ENCODE measurements around the gene WEE1.
"Not testable (repeated sequence)": the region's sequence is repeated elsewhere in the genome, so short reads cannot be mapped to it uniquely, and the experiment has no call there.

Gene WEE1

DNA sequence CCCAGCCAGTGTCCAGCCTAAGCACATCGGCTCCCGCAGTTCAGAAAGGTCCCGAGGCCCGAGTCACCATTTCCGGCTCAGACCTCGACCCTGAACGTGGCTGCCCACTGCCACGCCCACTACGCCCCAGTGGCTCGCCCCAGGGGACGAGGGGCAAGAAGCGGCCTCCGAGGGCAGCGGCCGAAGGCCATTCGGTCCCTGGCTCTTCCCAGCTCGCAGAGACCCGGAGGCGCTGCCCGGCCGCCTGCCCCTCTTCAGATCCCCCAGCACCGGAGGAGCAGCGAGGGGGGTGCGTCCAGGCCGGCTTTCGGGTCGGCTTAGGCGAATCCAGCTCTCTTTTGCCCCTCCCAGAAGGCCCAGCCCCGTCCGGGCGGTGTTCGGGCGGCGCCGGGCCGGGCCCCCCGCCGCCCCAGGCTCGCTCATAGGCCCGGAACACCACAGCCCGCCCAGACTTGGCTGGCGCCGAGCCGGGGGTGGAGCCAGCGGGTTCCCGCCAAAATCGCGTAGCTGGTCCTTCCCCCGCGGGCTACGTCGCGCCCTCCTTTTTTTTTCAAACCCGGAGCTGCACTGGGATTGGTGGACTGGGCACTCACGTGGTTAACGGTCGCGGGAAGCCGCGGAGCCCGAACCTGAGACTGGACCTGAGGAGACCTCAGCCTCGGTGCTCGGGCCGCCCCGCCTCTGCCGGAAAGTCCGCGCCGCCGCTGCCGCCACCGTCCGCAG is at the start of gene WEE1:
Gene WEE1, plus strand, starts transcription at position 619 of the 723 bp plus-strand sequence. CDS start 264 bp downstream, outside the sequence.
- DNase-seq, result peak; percentile 99

DNA sequence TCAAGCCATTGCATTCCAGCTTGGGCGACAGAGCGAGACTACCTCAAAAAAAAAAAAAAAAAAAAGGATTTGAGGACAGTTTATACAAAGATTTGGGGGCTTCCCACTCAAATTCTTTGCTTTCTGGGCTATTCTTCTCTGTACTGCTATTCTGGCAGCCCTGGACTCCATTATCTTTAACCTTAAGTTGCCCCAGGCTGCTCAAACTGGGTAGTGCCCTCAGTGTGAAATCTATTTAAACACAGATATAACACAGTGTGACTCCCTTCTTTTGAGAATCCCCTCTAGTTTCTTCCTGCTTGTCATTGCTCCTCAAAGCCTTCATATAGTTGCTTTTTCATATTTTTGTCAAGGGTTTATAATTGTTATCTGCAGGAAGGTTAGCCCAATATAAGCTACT is 49.5 kb upstream of the WEE1 start:
- DNase-seq, result no peak

DNA sequence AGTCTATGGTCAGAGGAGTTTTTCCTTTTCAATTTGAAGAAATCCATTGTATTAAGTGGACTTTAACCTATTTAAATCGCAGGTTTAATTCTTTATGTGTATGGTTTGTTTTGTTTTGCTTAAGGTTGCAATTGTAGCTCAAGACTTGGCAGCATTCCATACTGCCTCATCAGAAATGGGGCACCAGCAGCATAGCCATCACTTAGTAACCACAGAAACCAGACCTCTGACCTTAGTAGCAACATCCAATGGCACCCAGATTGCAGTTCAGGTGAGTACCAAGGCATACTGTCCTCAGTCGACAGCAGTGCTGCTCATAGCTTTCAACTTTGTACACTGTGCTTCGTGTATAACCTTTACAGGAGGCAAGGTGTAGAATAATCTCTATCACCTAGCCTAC is 48.4 kb upstream of the WEE1 start:
- DNase-seq, result no peak

DNA sequence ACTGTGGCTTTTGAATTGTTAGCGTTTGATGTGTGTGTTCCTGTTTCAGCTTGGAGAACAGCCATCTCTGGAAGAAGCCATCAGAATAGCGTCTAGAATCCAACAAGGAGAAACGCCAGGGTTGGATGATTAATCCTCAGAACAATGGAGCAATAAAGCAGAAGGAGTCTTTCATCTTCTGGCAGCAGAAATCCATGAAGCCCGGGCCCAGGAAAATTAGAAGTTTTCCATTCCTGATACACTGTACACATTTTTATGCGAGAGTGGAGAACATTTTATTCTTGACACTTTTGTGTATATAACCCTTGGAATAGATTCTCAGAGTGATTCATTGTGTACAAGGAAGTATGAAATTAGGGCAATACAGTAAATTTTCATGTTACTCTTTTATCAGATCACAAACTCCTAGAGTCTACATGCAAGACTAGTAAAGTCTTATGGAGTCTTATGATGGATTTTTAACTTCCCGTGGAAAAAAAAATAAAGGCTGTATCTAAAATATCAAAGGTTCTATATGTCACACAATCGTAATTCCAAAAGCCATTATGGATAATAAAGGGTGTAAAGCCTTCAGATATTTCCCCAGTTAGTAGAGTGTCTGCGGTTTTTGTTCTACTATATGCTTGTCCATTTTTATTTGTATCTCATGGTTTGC is 45.9 kb upstream of the WEE1 start:
- DNase-seq, result no peak

DNA sequence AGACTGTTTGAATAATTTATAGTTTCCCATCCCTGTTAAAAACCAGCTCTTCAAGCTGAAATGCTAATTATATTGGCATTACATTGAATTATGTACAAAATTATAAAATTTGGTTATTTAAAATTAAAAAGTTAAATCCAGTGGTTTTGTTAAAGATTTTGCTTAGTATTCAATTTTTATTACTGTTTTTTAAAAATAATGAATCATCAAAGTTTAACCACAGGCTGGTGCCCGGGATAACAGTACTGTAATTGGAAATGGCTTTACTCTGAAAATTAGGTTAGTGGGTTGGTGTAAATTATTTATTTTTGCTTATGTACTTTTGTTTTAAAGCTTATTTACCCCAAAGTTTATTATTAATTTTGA is 45.4 kb upstream of the WEE1 start:
- DNase-seq, result no peak

DNA sequence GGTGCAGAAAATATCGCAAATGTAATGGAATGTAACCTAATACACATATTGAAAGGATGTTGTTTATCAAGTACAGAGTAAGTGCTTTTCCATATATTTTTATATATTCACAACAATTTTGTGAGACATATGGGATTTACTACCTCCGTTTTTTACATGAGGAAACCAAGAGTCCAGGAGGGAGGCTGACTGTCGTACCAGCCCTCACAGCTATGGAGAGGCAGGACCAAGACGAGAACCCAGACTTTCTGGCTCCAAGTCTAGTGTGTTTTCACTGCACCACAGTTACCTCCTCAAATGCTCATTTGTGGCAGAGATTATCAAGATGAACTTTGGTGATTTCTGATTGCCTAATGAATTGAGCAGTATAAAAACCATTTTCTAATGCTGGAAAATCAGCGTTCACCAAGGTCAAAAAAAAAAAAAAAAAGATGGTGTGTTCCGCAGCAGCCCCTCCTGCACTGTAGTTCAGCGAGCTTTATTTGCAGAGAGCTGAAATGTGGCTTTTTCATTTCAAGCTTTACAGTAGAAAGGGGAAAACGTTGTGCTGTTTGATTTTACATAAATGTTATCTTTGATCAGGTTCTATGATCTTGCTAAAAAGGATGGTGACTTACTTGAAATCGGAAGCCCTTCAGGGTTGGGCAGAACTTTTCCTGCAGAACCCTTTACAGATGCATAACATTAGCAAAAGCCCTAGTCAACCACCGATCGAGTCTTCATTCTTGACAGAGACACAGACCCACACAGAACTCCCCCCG is 44.7 kb upstream of the WEE1 start:
- DNase-seq, result no peak

DNA sequence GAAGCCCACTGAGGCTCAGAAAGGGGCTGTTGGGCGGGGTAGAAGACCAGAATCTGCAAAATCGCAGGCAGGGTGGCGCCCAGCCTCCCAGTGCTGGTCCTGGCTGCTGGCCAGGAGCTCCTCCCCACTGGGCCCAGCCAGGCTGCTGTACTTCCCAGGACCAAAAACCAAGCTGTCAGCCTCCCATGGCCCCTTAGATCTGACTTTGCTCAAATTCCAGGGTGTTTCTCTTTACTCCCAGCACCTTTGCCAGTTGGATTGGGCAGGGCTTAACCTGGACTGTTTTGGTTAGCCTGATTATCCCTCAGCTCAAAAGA is 44.2 kb upstream of the WEE1 start:
- DNase-seq, result no peak

DNA sequence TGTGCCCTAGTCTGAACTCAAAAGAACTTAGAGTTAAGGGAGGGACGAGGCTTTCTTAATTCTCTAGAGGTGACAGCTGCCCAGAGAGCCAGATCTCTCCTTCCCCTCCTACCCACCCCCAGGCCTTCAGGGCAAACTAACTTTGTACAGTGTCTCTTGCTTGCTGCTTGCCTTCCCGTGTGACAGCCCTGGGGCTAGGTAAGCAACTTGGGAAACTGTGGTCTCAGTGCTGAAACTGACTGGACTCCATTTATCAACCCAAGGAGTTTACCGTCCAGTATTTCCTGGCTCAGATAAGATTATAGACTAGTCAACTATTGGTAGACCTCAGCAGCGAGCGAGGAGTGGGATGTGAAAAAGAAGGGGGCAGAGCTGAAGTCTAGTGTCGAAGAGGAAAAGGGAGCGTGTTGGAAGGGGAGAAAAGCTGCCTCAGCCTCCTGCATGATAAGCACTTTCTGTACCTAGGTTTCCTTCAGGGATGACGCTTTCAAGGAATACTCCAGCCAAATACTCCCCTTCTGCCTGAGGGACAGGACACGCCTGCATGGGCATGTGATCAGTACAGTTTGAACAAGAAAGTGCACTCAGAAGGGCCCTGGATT is 43.3 kb upstream of the WEE1 start:
- DNase-seq, result no peak

DNA sequence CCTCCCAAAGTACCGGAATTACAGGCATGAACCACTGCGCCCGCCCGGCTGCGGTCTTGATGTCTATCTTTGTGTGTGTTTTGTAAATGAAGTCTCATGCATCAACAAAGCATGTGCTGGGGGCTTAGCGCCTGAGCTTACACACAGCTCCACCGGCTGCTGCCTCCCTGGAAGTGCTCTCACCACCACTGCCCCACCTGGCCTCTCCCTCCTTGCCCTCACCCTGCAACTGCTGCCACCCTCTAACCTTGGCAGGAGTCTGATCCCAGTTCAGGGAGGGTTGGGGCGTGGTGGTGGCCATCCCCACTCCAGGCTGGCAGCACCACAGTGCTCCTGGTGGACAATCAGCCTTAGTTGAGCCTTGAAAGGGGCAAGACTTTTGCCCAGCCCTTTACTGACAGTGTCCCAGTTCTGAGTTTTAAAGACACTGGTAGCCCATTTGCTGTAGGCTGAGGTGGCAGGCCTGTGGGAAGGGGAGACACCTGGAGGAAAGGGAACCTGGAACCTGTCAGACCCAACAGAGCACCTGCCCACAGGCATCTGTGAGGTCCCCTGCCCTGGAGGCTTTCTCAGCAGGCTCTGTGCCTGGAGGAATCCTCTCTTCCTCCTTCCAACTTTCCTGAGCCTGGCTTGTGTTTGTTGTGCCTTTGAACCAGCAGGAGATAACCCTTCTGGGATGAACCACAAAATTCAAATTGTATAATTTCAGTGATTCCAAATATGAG is 42.4 kb upstream of the WEE1 start:
- DNase-seq, result no peak

DNA sequence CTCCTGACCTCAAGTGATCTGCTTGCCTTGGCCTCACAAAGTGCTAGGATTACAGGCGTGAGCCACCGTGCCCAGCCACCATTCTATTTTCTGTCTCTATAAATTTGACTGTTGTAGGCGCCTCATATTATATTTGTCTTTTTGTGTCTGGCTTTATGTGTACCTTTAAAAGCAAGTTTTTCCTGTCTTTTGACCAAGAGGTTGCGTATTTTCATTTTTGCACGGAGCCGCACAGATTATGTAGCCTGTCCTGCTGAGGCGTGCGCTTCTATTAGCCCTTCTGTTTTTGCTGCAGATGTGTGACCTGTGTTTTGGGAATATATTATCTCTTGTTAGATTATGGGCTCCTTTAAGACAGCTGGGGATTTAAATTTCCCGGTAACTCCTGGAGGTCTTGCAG is 40.4 kb upstream of the WEE1 start:
- no peak for DNase-seq

DNA sequence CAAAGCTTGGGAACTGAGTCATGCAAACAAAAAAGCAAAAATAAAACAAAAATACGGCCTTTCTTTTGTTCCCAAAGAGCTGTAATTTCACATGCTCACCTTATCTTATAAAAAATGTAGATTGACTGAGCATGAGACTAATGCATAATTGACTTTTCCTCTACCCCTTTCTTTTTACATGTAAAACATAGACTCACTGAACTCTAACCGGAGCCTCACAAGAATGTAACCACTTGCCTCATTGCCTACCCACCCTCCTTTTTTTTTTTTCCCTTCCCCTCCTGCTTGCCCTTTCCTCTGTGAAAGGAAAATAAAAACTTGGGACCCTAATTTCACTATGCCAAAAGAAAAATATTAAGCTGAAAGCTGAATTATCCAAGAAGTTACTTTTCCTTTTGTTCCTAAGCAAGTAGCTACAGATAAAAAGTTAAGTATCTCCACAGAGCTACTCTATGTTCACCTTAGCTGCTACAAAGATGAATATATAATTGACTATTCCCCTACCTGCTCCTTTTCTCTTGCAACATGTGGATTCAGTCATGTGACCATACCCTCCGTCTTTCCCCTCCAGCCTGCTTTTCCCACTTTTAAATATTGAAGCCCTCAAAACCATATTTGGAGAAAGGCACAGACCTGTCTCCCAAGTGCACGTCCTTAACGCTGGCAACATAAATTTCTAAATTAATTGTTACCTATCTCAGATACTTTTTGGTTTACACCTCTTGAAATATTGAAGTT is 39.6 kb upstream of the WEE1 start:
- DNase-seq, result no peak

DNA sequence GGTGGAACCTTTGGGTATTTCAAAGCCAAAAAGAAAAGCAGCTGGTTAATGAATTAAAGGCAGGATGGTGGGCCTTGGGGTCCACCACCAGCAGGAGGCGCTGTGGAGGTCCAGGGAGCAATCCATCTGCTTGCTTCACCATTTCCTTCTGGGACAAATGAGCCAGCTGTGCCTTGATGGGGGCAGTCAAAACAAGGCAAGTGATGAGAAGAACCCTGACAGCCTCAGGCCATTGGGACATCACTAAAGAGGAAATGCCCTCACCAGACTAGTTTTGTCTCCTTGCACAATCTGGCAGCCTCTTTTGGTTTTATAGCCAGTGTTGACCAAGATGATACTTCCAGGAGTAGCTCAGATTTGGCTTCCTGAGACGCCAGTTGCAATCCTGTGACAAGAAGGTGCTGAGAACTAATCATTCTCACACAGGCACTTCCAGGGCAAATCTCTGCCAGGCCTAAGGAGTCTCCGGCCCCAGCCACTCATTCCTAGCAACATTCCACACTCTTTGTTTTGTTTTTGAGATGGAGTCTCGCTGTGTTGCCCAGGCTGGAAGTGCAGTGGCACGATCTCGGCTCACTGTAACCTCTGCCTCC is 38.2 kb upstream of the WEE1 start:
- peak; percentile 84 for DNase-seq

DNA sequence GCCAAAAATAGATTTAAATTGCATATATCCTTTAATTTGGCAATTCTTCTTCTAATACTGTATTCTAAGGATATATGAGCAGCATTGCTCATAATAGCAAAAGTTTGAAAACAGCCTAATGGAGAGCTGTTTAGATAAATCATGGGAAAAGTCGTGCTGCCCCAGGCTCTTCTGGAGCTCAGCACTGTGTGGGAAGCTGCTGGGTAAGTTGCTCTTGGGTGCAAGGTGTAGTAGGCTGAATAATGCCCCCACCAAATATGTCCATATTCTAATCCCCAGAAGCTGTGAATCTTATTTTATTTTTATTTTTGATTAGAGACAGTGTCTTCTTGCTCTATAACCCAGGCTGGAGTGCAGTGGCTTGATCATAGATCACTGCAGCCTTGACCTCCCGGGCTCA is 34.9 kb upstream of the WEE1 start:
- DNase-seq, result no peak

DNA sequence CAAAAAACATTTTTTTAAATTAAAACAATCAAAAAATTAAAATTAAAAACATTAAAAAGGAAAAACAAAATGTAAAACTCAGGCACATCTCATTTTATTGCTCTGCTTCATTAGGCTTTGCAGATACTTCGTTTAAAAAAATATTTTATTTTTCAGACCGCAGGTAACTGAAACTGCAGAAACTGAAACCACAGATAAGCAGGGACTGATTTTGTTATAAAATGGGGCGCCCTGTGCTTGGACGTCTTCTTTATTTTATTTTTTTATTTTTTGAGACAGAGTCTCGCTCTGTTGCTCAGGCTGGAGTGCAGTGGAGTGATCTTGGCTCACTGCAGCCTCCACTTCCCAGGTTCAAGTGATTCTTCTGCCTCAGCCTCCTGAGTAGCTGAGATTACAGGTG is 24.3 kb upstream of the WEE1 start:
- DNase-seq, result not testable (repeated sequence)

DNA sequence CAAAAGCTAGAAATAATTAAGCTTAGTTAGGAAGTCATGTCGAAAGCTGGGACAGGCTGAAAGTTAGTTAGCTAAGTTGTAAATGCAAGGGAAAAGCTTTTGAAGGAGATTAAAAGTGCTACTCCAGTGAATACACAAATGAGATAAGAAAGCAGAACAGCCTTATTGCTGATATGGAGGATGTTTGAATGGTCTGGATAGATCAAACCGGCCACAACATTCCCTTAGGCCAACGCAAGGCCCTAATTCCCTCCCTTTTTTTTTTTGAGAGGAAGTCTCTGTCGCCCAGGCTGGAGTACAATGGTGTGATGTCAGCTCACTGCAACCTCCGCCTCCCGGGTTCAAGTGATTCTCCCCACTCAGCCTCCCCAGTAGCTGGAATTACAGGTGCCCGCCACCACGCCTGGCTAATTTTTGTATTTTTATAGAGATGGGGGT is 23.3 kb upstream of the WEE1 start:
- DNase-seq, result no peak

DNA sequence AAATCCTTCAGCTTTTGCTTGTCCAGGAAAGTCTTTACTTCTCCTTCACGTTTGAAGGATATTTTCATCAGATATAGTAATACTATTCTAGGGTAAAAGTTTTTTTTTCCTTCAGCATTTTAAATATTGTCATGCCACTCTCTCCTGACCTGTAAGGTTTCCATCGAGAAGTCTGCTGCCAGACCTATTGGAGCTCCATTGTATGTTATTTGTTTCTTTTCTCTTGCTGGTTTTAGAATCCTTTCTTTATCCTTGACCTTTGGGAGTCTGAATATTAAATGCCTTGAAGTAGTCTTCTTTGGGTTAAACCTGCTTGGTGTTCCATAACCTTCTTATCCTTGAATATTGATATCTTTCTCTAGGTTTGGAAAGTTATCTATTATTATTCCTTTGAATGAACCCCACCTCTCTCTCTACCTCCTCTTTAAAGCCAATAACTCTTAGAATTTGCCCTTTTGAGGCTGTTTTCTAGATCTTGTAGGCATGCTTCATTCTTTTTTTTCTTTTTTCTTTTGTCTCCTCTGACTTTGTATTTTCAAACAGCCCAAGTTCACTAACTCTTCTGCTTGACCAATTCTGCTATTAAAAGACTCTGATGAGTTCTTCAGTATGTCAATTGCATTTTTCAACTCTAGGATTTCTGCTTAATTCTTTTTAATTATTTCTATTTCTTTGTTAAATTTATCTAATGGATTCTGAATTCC is 12.0 kb upstream of the WEE1 start:
- DNase-seq, result no peak

DNA sequence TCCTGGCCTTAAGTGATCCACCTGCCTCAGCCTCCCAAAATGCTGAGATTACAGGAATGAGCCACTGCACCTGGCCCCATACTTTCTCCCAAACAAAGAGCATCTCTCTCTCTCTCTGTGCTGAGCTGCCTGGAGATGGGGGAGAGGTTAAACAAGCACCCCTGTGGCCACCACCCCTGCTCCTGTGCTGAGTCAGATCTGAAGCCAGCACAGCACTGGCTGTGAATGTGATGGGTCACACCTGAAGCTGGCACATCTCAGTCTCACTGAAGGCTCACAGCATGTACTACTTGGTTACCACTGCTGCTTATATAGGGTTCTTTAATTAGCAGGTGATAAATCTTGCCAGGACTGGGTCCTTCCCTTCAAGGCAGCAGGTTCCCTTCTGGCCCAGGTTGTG is 10.8 kb upstream of the WEE1 start:
- no peak for DNase-seq

DNA sequence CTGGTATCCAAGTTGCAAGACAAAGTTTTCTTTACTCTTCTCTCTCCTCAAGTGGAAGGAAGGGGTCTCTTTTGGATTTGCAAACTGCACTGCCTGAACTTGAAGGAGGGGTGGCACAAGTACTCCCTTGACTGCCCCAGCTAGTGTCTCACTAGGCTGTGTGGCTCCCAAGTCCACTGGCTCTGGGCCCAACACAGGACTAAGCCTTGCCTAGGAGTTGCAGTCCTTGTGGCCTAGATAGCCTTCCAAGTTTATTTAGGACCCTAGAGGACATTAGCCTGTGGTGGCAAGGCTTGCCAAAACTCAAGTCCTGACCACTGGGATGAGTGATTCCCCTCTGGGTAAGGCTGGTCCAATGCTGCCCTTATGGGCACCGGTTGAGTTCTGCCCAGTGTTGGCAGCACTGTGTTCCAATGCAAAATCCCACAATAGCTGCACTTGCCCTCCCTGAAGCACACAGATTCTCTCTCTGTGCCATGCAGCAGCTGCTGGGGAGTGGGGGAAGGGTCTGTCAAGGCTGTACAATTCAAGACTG is 10.2 kb upstream of the WEE1 start:
- DNase-seq, result no peak

DNA sequence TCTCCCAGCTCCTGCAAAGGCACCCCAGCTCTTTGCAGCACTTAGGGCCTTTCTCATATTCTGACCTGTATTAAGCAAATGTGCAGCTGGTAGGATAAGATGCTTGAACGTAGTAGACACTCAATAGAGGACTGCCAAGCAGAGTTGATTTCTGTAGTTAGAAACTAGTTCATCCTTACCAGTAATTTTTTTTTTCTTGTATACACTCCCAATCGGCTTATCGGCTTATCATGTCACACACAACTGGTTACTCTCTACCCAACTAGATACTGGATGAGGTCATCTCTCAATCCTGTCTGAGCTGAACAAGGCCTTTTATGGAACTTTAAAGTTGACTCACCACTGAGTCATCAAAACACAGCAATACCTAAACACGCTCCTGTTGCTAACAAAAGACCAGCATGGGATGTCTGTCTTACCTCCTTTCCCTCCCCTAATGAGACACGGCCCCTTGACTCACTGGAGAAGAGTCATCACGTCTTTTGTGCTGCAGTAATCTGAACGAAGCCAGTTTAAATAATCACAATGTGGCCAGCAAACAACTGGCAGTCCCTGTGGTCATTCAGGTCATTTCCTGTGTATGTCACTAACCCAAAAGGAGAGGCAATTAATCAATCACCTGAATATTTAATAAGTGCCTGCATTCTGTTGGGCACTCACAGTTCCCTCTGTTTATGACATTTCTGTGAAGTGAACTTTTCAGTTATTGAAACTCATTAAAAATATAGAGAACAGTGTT is 7.5 kb upstream of the WEE1 start:
- DNase-seq, result peak; percentile 44

DNA sequence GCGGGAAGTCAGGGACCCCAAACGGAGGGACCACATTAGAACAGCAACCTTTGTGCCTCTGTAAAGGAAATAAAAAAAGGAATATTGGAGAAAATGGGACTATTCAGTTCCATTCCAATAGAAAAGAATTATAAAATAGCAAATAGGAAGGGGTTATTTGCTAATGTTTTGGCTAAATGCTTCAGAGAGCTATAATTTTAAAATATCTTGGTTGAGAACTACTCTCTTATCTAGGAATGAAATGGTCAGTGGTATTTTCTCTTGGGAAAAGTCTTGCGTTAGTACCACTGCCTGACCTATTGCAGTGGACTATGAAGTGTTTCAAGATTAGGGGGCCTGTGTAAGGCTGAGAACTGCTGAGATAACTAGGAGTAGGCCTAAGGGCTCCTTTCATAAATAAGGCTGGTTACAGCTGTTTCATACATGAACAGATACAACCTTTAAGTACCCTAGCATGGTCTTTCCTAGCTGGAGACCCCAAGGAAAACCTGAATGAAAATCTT is 6.9 kb upstream of the WEE1 start:
- DNase-seq, result no peak

All from activated CD4-positive, CD25-positive, alpha-beta regulatory T cell treated with anti-CD3 and anti-CD28 coated beads, Interleukin-2, amount 50 U/mL, for 72 hours (primary cell).